Activated CD4-positive, alpha-beta T cell treated with anti-CD3 and anti-CD28 coated beads, Interleukin-2, amount 10 ng/mL, durations not matched to agents 24 days and 14 days (primary cell): ENCODE measurements around the gene DEAF1. TPM values are rescaled to one million over a fixed set of nuclear protein-coding genes. Genes with fewer than 3 reads are reported as not detected.
A peak's percentile ranks its signal among the peaks of the same experiment; 100 is the strongest.
"Not testable (repeated sequence)": the region's sequence is repeated elsewhere in the genome, so short reads cannot be mapped to it uniquely, and the experiment has no call there.

Experiments used
- DNase-seq: peaks from one replicate; pipeline ENCODE4 v3.0.0; 2022
- H3K27ac Mint-ChIP-seq: one replicate; pipeline ENCODE4 v1.8.0; 2022; ENCODE audit warnings: mild to moderate bottlenecking, mixed read lengths
- H3K27me3 Mint-ChIP-seq: one replicate; pipeline ENCODE4 v1.8.0; 2022; ENCODE audit warnings: mixed read lengths
- H3K36me3 Mint-ChIP-seq: one replicate; pipeline ENCODE4 v1.8.0; 2022; ENCODE audit warnings: low read depth, mild to moderate bottlenecking, mixed read lengths
- H3K4me1 Mint-ChIP-seq: one replicate; pipeline ENCODE4 v1.8.0; 2021; ENCODE audit warnings: mixed read lengths
- H3K4me3 Mint-ChIP-seq: one replicate; pipeline ENCODE4 v1.8.0; 2022; ENCODE audit warnings: mild to moderate bottlenecking, moderate library complexity, mixed read lengths
- H3K9me3 Mint-ChIP-seq: one replicate; pipeline ENCODE4 v1.8.0; 2021; ENCODE audit warnings: mixed read lengths
- intact Hi-C: fragments of 100-400 bp; cut with micrococcal nuclease; formaldehyde crosslinking; loops from one replicate; pipeline ENCODE4 v1.15.1; 2023
- total RNA-seq: library from RNA; stranded (reverse); gene quantifications from 2 replicates; pipeline ENCODE4 v1.2.3, GENCODE V29; 2022

Gene DEAF1
- total RNA-seq, 1 donor from 2014 or later: 66.3 TPM

DNA sequence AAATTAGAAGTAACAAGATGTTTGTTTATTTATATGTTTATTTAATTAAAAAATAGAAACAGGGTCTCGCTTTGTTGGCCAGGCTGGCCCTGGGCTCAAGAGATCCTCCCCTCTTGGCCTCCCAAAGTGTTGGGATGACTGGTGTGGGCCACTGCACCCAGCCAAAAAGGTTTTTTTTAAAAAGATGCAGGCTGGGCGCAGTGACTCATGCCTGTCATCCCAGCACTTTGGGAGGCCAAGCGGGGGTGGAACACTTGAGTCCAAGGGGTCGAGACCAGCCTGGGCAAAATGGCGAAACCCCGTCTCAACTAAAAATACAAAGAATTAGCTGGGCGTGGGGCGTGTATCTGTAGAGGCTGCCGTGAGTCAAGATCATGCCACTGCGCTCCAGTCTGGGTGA is 44.5 kb downstream of the DEAF1 start:
- no peak overlapping the region for H3K27ac Mint-ChIP-seq
- intact Hi-C loops: no loop called here

DNA sequence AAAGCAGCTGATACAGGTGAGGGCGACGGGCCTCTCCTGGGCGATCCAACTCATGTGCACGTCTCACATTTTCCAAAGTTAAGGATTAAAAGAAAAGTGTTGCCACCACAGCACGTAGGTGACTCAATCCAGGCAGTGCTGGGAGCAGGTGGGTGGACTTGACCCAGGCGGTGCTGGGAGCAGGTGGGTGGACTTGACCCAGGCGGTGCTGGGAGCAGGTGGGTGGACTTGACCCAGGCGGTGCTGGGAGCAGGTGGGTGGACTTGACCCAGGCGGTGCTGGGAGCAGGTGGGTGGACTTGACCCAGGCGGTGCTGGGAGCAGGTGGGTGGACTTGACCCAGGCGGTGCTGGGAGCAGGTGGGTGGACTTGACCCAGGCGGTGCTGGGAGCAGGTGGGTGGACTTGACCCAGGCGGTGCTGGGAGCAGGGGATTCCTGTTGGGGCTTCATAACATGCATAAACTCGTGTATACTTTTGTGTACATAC is 47.3 kb downstream of the DEAF1 start:
- H3K9me3 Mint-ChIP-seq, H3K27ac Mint-ChIP-seq, DNase-seq, intact Hi-C loops, H3K4me1 Mint-ChIP-seq, H3K4me3 Mint-ChIP-seq, H3K27me3 Mint-ChIP-seq: not testable (repeated sequence)
- peaks cover 19% of the 10 kb centered on the region for H3K36me3 Mint-ChIP-seq

More for the DNA sequence above, 44.5 kb downstream of the DEAF1 start:
- Mint-ChIP-seq H3K4me3 (no peak overlapping the region), H3K27me3 (no peaks in the 10 kb centered on the region), H3K9me3 (no peaks in the 10 kb centered on the region), H3K4me1 (no peaks in the 10 kb centered on the region), H3K36me3 (peaks cover 26% of the 10 kb centered on the region)
- no peak for DNase-seq

DNA sequence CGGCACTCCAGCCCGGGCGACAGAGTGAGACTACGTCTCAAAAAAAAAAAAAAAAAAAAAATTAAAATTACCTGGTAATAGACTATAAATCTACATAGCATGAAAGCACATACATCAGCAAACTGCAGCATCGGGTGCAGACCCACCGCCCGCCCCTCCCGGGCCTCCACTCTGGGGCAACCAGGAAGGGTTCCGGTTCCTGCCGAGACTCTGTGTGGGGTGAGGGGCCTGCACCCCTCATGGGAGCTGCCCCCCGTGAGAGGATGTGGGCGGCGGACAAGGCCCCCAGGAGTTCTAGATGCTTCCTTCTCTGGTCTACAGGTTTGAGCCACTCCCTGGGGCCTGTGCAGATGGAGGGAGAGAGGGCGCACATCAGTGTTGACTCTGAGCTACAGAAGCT is 48.8 kb downstream of the DEAF1 start:
- H3K27me3 Mint-ChIP-seq: no peaks in the 10 kb centered on the region

DNA sequence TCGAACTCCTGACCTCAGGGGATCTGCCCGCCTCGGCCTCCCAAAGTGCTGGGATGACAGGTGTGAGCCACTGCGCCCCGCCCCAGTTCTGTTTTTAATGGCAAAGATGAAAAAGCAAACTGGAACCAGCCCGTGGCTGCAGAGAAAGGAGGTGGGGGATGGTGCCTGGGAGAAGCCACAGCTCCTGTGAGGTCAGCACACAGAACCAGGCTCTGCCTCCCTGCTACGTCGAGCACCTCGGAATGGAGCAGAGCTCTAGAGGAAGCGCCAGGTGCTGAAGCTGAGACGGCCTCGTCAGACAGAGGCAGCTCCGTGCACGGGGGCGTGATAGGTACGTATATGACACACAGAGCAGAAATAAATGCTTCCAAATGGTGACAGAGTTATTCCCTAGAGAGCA is 49.5 kb downstream of the DEAF1 start:
- intact Hi-C loops: no loop called here
- Mint-ChIP-seq H3K36me3 (peaks cover 8% of the 10 kb centered on the region), H3K27ac (no peak overlapping the region), H3K27me3 (no peaks in the 10 kb centered on the region), H3K4me3 (no peak overlapping the region), H3K9me3 (no peaks in the 10 kb centered on the region), H3K4me1 (peaks cover 2% of the 10 kb centered on the region)
- no peak for DNase-seq

More for the DNA sequence above, 48.8 kb downstream of the DEAF1 start:
- no peak overlapping the region for H3K27ac Mint-ChIP-seq
- H3K4me1 Mint-ChIP-seq: peaks cover 2% of the 10 kb centered on the region
- no peaks in the 10 kb centered on the region for H3K9me3 Mint-ChIP-seq
- H3K4me3 Mint-ChIP-seq: no peak overlapping the region
- peaks cover 11% of the 10 kb centered on the region for H3K36me3 Mint-ChIP-seq
- DNase-seq: no peak
- intact Hi-C loops: no loop called here

DNA sequence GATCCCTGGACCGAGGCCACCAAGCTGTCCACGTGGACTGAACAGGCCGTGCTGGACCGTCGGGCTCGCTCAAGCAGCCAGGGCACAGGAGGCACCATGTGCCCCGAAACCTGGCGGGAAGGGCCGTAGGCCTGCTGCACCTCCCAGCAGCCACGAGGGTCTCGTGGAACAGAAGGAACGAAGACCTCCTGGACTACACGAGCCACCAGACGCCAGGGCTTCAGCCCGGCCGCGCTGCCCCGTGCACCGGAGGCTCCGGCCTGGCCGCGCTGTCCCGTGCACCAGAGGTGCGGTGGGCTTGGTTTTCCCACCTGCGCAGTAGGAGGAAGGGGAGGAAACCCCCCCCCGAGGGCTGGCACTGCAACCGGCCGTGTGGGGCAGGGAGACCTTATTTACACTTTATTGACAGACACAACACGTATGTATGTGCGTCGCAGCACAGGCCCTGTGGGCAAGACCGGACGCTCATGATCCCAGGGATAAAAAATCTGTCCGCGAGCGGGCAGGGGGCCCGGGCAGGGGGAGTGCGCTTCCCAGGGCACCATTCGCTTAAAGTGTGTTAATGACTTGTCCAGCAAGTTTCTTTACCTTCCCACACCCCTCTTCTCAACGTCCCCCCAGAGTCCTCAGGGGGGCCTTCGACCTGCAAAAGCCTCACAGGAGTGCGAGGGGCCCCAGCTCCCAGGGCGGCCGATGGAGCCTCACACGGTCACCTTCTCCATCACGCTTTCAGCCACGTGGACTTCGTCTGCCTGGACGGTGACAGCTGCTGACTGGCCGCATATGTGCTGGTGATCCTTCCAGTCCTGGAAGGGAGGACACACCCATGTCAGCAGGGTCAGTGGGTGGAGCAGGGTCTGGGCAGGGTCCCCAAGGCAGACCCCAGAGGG is 50.9 kb downstream of the DEAF1 start:
- Mint-ChIP-seq H3K36me3 (peaks cover 9% of the 10 kb centered on the region), H3K9me3 (no peaks in the 10 kb centered on the region), H3K4me1 (peaks cover 4% of the 10 kb centered on the region), H3K27ac (no peak overlapping the region), H3K4me3 (no peak overlapping the region), H3K27me3 (peaks cover 3% of the 10 kb centered on the region)
- DNase-seq: no peak
- intact Hi-C loops: no loop called here

DNA sequence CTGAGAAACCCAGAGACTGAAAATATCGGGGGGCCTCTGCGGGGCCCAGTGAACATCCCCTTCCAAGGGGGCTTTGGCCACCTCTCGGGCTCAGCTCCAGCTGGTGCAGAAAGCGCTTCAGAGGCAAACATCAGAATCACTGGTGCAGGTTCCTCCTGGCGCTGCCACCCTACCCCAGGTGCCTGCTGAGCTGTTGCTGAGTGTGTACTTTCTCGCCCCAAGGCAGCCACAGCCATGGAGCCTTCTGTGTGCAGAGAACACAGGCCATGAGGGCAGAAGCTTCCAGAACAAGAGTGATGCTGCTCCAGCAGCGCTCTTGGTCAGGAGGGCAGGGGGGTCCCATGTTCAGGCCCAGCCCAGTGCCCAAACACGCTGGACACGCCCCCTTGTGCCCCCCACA is 51.7 kb downstream of the DEAF1 start:
- Mint-ChIP-seq H3K27ac (no peak overlapping the region), H3K27me3 (peaks cover 10% of the 10 kb centered on the region), H3K4me3 (no peak overlapping the region), H3K36me3 (peaks cover 9% of the 10 kb centered on the region), H3K4me1 (peaks cover 4% of the 10 kb centered on the region), H3K9me3 (no peaks in the 10 kb centered on the region)
- intact Hi-C loops: no loop called here
- DNase-seq: no peak

DNA sequence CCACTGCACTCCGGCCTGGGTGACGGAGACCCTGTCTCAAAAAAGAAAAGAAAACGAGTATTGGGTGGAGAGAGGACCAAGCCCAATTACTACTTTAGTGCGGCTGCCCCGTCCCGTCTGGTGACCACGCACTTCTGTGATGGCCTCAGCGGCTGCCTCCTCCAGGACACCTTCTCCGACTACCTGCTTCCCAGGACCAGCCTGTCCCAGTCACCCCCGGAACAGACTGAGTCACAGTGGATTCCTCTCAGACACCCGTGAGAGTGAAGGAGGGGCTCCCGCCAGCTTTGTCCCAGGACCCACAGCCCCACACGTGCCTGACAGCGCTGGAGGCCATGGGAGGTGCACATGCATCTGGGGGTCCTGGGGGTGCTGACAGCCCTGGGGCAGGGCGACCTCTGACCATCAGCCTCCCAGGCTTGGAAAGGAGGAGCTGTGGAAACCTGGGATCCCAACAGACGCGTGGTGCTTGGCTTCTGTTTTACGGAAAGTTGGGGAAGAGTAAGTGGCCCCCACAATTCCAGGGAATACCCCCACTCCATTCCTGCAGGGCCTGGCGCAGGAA is 53.1 kb downstream of the DEAF1 start:
- intact Hi-C loops: no loop called here
- Mint-ChIP-seq H3K27me3 (peaks cover 16% of the 10 kb centered on the region), H3K4me3 (no peak overlapping the region), H3K36me3 (peaks cover 7% of the 10 kb centered on the region), H3K27ac (no peak overlapping the region), H3K4me1 (peaks cover 8% of the 10 kb centered on the region), H3K9me3 (no peaks in the 10 kb centered on the region)
- no peak for DNase-seq

DNA sequence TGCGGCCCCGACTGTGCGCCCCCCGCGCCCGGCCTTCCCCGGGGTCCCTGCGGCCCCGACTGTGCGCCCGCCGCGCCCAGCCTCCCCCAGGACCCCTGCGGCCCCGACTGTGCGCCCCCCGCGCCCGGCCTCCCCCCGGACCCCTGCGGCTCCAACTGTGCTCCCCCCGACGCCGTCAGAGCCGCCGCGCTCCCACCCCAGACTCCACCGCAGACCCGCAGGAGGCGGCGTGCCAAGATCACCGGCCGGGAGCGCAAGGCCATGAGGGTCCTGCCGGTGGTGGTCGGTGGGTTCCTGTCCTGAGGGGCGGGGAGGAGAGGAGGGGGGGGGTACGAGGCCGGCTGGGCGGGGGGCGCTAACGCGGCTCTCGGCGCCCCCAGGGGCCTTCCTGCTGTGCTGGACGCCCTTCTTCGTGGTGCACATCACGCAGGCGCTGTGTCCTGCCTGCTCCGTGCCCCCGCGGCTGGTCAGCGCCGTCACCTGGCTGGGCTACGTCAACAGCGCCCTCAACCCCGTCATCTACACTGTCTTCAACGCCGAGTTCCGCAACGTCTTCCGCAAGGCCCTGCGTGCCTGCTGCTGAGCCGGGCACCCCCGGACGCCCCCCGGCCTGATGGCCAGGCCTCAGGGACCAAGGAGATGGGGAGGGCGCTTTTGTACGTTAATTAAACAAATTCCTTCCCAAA is 54.9 kb downstream of the DEAF1 start:
- intact Hi-C loops: no loop called here
- DNase-seq: no peak
- peaks cover 27% of the 10 kb centered on the region for H3K27me3 Mint-ChIP-seq
- H3K4me1 Mint-ChIP-seq: peaks cover 10% of the 10 kb centered on the region
- peak overlapping the region; percentile 21 for H3K4me3 Mint-ChIP-seq
- H3K36me3 Mint-ChIP-seq: peaks cover 7% of the 10 kb centered on the region
- H3K9me3 Mint-ChIP-seq: no peaks in the 10 kb centered on the region
- no peak overlapping the region for H3K27ac Mint-ChIP-seq

DNA sequence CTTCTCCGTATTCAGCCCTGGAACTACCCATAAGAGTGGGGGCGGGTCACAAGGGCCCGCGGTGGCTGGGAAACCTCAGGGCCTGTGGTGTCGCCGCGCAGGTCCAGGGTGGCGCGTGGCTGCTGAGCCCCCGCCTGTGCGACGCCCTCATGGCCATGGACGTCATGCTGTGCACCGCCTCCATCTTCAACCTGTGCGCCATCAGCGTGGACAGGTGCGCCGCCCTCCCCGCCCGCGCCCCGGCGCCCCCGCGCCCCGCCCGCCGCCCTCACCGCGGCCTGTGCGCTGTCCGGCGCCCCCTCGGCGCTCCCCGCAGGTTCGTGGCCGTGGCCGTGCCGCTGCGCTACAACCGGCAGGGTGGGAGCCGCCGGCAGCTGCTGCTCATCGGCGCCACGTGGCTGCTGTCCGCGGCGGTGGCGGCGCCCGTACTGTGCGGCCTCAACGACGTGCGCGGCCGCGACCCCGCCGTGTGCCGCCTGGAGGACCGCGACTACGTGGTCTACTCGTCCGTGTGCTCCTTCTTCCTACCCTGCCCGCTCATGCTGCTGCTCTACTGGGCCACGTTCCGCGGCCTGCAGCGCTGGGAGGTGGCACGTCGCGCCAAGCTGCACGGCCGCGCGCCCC is 55.6 kb downstream of the DEAF1 start:
- Mint-ChIP-seq H3K4me3 (no peak overlapping the region), H3K9me3 (no peaks in the 10 kb centered on the region), H3K36me3 (peaks cover 7% of the 10 kb centered on the region), H3K4me1 (peaks cover 10% of the 10 kb centered on the region), H3K27ac (no peak overlapping the region), H3K27me3 (peaks cover 27% of the 10 kb centered on the region)
- DNase-seq: no peak
- intact Hi-C loops: no loop called here

DNA sequence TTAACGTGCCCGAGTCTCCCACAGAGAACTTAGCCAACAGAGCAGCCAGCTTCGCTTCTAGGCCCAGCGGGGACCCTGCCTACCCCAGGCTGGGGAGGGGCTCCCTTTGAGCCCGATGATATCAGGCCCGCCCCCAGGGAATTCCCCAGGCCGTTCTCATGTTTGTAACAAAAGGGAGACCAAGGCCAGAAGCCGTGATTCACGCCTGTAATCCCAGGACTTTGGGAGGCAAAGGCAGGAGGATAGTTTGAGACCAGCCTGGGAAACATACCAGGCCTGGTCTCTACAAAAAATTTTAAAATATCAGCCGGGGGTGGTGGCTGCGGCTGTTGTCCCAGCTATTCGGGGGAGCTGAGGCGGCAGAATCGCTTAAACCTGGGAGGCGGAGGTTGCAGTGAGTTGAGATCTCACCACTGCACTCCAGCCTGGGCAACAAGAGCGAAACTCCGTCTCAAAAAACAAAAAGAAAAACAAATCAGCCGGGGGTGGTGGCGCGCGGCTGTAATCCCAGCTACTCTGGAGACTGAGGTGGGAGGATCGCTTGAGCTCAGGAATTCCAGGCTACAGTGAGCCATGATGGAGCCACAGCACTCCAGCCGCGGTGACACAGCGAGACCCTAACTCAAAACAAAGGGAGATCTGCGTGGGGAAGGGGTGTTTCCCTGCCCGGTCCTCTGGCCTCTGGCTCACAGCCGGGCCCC is 56.2 kb downstream of the DEAF1 start:
- Mint-ChIP-seq H3K36me3 (peaks cover 7% of the 10 kb centered on the region), H3K27me3 (peaks cover 27% of the 10 kb centered on the region), H3K9me3 (no peaks in the 10 kb centered on the region), H3K4me1 (peaks cover 10% of the 10 kb centered on the region), H3K4me3 (peak overlapping the region; percentile 26), H3K27ac (no peak overlapping the region)
- no peak for DNase-seq
- intact Hi-C loops: no loop called here

DNA sequence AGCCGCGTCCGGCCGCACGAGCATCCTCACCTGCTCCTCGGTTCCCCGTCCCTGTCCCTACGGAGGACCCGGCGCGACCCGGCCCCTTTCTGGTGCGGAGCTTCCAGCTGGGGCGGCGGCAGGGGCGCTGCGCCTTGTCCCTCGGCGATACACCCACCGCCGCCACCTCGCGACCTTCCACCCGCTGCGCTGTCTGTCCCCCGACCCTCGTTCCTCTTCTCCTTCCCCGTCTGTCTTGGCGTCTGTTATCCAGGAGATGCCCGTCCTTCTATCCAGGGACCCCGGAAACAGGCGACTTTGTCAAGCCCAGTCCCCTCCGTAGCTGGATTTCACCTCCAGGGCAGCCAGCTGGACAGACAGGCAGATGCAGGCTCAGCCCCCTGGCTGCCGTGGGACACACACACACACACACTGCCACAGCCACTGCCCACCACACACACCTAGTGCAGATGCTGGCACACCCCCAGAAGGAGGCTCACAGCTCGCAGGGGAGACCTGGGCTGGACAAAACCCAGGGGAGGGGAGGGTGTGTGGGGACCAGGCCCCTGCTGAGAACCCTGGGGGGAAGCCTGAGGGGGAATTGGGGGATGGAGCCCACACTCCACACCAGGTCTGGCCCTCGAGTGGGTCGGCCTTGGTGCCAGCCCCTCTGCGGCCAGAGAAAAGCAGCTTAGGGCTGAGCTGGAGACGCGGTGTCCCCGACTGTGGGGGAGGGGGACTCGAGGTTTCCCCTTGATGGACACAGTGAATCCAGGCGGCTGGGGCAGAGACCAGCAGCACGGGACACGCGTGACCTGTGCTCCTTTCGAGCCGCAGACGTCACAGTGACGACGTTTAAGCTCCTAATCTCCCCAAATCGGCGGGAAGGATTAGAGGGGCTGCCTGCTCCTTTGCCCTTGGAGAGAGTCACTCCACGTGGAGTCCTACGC is 57.2 kb downstream of the DEAF1 start:
- peak overlapping the region; percentile 51 for H3K27ac Mint-ChIP-seq
- H3K36me3 Mint-ChIP-seq: peaks cover 7% of the 10 kb centered on the region
- intact Hi-C loops: no loop called here
- peak overlapping the region; percentile 49 for H3K4me3 Mint-ChIP-seq
- DNase-seq: no peak
- H3K4me1 Mint-ChIP-seq: peaks cover 10% of the 10 kb centered on the region
- H3K9me3 Mint-ChIP-seq: no peaks in the 10 kb centered on the region
- H3K27me3 Mint-ChIP-seq: peaks cover 27% of the 10 kb centered on the region

DNA sequence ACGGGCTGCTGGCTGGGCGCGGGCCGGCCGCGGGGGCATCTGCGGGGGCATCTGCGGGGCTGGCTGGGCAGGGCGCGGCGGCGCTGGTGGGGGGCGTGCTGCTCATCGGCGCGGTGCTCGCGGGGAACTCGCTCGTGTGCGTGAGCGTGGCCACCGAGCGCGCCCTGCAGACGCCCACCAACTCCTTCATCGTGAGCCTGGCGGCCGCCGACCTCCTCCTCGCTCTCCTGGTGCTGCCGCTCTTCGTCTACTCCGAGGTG is 57.8 kb downstream of the DEAF1 start:
- peak overlapping the region; percentile 49 for H3K4me3 Mint-ChIP-seq

More for the DNA sequence above, 57.8 kb downstream of the DEAF1 start:
- peaks cover 8% of the 10 kb centered on the region for H3K4me1 Mint-ChIP-seq
- H3K36me3 Mint-ChIP-seq: peaks cover 7% of the 10 kb centered on the region
- intact Hi-C loops: no loop called here
- peaks cover 27% of the 10 kb centered on the region for H3K27me3 Mint-ChIP-seq
- no peak for DNase-seq
- no peak overlapping the region for H3K27ac Mint-ChIP-seq
- H3K9me3 Mint-ChIP-seq: no peaks in the 10 kb centered on the region
